Neural cell (in vitro differentiated cells): ENCODE measurements around the gene CEP120.

Source experiments
- CTCF ChIP-seq: fragments of 450-650 bp; IDR thresholded peaks from 2 replicates; pipeline ENCODE4 v1.5.1; 2014; ENCODE audit warnings: antibody characterized with exemption, mild to moderate bottlenecking, moderate library complexity; ENCODE audit not compliant: poor library complexity, severe bottlenecking
- EZH2 ChIP-seq: fragments of 200-600, 300-800 bp; shearing (Covaris generic), sonication (generic); IDR thresholded peaks from 2 replicates; pipeline ENCODE4 v1.6.1; 2014; ENCODE audit warnings: antibody characterized with exemption, low read length, borderline replicate concordance, mild to moderate bottlenecking; ENCODE audit not compliant: insufficient read depth, poor library complexity, severe bottlenecking
- MXI1 ChIP-seq: fragments of 450-650 bp; conservative IDR thresholded peaks from 2 replicates; pipeline ENCODE4 v1.6.1; 2014; ENCODE audit warnings: antibody characterized with exemption, mild to moderate bottlenecking; ENCODE audit not compliant: poor library complexity, severe bottlenecking
- REST ChIP-seq: IDR thresholded peaks from 2 replicates; pipeline ENCODE4 v1.6.1; 2012; ENCODE audit warnings: borderline replicate concordance
- SMC3 ChIP-seq: fragments of 450-650 bp; conservative IDR thresholded peaks from 2 replicates; pipeline ENCODE4 v1.6.1; 2014; ENCODE audit warnings: antibody characterized with exemption, mild to moderate bottlenecking, moderate library complexity; ENCODE audit not compliant: poor library complexity
- TAF1 ChIP-seq: IDR thresholded peaks from 2 replicates; pipeline ENCODE4 v1.6.1; 2012; ENCODE audit warnings: low read depth

- no peak for TF ChIP-seq CTCF
- no peak for TF ChIP-seq REST
- no peak for TF ChIP-seq MXI1
- TF ChIP-seq EZH2: no peak
- no peak for TF ChIP-seq TAF1
- TF ChIP-seq SMC3: no peak
Observed at GRCh38 chr5:123398058-123398733, 25.0 kb downstream of the CEP120 start.
